ENCODE data around the gene NYAP2.

Gene NYAP2

GRCh38 chr2:225558399-225559071 lies 159.0 kb downstream of the NYAP2 start:
- FAIRE-seq (no peak), DNase-seq (ENCODE audit: low spot score) (no peak)

GRCh38 chr2:225559072-225559415 lies 159.5 kb downstream of the NYAP2 start:
- no peak for FAIRE-seq
- DNase-seq (ENCODE audit: low spot score) = no peak

DNA sequence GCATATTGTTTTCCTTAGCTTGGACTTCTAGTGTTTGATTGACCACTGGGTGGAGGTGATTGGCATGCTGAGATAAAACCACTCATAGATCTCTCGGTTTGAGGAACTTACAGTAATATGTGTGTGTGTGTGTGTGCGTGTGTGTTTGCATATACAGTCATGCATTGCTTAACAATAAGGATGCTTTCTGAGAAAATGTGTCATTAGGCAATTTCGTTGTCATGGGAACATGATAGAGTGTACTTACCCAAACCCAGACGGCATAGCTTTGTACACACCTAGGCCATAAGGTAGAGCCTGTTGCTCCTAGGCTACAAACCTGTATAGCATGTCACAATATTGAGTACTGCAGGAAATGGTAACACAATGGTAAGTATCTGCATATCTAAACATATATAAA lies 167.3 kb downstream of the NYAP2 start:
- FAIRE-seq = no peak

GRCh38 chr2:225569995-225570394 lies 170.5 kb downstream of the NYAP2 start:
- no peak for DNase-seq (ENCODE audit: low spot score)
- no peak for FAIRE-seq

More for the DNA sequence above, 167.3 kb downstream of the NYAP2 start:
- DNase-seq (ENCODE audit: low spot score) = no peak

- FAIRE-seq = no peak
- DNase-seq (ENCODE audit: low spot score) = no peak
Measured at GRCh38 chr2:225573603-225574002, 174.1 kb downstream of the NYAP2 start.

GRCh38 chr2:225574582-225575138 lies 175.2 kb downstream of the NYAP2 start:
- DNase-seq (ENCODE audit: low spot score) (no peak), FAIRE-seq (no peak)

DNA sequence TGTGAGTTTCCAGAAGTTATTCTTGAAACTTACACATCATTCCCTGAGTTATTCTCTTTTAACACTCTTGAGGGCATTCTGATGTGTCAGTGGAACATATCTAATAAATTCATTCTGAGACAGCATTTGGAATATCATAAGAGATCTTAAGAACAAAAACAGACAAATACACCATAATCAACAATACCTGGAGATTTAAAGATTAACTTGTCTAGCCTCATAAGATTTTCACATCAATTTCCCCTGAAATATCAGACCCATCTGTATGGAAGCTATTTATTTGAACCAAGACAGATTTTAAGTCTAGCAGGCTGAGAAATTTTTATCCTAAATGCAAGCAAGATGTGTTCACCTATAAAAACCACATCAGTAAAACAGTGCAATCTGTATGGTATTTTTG lies 181.6 kb downstream of the NYAP2 start:
- DNase-seq (ENCODE audit: low spot score) (no peak), FAIRE-seq (no peak)

DNA sequence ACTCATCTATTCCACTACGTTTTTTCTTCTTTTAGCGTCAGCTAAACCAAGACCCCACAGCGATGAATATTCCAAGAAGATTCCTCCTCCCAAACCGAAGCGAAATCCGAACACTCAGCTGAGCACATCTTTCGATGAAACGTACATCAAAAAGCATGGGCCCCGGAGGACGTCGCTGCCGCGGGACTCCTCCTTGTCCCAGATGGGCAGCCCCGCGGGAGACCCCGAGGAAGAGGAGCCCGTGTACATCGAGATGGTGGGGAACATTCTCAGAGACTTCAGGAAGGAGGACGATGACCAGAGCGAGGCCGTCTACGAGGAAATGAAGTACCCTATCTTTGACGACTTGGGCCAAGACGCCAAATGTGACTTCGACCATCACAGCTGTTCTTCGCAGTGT lies 182.4 kb downstream of the NYAP2 start:
- no peak for DNase-seq (ENCODE audit: low spot score)
- FAIRE-seq = no peak

GRCh38 chr2:225582355-225583116 lies 183.0 kb downstream of the NYAP2 start:
- FAIRE-seq (no peak), DNase-seq (ENCODE audit: low spot score) (no peak)

GRCh38 chr2:225584796-225585195 lies 185.3 kb downstream of the NYAP2 start:
- DNase-seq (ENCODE audit: low spot score) (no peak), FAIRE-seq (no peak)

GRCh38 chr2:225590932-225591331 lies 191.4 kb downstream of the NYAP2 start:
- DNase-seq (ENCODE audit: low spot score) (no peak), FAIRE-seq (no peak)

DNA sequence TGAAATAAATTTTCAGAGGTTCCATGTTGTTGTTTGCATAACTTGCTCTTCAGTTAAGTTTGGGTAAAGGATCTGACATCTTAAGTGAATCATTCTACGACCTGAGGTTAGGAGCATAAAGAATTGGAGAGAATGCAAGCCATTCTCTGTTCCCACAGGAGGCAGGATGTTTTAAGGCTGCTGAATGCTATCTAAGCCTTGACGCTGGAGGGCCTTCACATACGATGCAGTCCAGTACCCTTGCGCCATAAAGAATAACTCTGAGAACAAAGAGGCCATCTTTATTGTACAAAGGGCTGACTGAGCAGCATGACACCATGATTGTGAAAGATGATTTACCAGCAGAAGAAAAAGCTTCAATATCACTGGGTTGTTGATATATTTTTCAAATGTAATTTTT lies 198.4 kb downstream of the NYAP2 start:
- no peak for FAIRE-seq

DNA sequence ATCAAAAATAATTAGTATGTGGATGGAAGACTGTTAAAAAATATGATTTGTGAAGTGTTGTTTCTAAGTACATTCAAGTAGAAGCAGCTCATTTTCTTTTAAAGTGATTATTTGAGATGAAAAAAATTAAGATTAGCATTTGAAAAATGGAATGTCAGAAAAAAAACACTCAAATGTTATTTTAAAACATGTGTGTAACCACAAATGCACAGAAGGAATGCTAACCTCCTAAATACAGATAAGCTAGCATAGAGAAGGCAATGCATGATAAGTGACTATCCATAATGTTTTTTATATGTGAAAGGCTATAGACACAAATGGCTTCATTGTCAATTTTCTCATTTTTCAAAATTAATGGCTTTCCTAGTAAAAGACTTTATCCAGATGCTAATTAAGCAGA lies 198.9 kb downstream of the NYAP2 start:
- no peak for DNase-seq (ENCODE audit: low spot score)
- FAIRE-seq = no peak

More for the DNA sequence above, 198.4 kb downstream of the NYAP2 start:
- no peak for DNase-seq (ENCODE audit: low spot score)

DNA sequence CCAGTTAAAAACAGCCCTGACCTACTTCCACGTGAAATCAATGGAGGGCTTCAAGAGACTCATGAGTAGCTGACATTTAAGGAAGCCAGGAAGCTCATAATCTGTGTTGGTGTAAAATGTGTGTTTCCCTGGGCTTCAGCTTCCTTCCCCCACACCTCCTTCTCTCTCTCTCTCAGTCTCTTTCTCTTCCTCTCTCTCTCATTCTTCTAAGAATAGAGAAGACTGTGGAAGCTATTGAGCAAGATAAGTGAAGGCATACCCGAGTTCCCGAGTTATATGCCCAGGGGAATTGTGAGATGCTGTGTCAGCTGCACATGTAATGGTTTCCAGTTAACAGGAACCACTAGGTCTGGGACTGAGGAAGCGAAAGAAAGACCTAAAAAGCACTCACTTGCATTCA lies 199.4 kb downstream of the NYAP2 start:
- FAIRE-seq = no peak

DNA sequence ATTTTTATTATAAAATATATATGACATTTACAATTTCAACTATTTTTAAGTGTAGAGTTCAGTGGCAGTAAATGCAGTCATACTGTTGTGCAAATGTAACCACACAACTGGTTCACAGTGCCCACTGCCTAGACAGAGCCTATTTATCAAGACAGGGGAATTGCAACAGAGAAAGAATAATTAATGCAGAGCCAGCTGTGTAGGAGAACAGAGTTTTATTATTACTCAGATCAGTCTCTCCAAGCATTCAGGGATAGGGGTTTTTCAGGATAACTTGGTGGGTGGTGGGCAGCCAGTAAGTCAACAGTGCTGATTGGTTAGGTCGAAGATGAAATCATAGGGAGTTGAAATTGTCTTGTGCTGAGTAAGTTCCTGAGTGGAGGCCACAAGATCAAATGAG lies 200.3 kb downstream of the NYAP2 start:
- FAIRE-seq = no peak
- no peak for DNase-seq (ENCODE audit: low spot score)

More for the DNA sequence above, 199.4 kb downstream of the NYAP2 start:
- DNase-seq (ENCODE audit: low spot score) = no peak

- DNase-seq (ENCODE audit: low spot score) = no peak
- FAIRE-seq = no peak
Measured at GRCh38 chr2:225600444-225600843, 200.9 kb downstream of the NYAP2 start.

DNA sequence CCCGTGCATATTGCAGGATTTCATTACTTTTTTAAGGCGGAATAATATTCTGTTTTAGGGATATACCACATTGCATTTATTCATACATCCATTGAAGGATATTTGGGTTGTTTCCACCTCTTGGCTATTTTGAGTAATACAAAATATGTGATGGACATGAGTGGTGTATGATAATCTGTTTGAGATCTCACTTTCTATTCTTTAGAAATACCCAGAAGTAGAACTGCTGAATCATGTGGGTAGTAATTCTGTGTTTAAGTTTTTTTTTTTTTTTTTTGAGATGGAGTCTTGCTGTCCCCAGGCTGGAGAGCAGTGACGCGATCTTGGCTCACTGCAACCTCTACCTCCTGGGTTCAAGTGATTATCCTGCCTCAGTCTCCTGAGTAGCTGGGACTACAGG lies 201.4 kb downstream of the NYAP2 start:
- DNase-seq (ENCODE audit: low spot score) = no peak
- FAIRE-seq = no peak

GRCh38 chr2:225602205-225602604 lies 202.7 kb downstream of the NYAP2 start:
- DNase-seq (ENCODE audit: low spot score) (no peak), FAIRE-seq (no peak)

- FAIRE-seq = no peak
- no peak for DNase-seq (ENCODE audit: low spot score)
Measured at GRCh38 chr2:225608136-225608535, 208.6 kb downstream of the NYAP2 start.

- FAIRE-seq = no peak
- no peak for DNase-seq (ENCODE audit: low spot score)
Measured at GRCh38 chr2:225612636-225613035, 213.1 kb downstream of the NYAP2 start.

- DNase-seq (ENCODE audit: low spot score) (no peak), FAIRE-seq (no peak)
Measured at GRCh38 chr2:225614915-225615314, 215.4 kb downstream of the NYAP2 start.

- FAIRE-seq (no peak), DNase-seq (ENCODE audit: low spot score) (no peak)
Measured at GRCh38 chr2:225615514-225615913, 216.0 kb downstream of the NYAP2 start.

DNA sequence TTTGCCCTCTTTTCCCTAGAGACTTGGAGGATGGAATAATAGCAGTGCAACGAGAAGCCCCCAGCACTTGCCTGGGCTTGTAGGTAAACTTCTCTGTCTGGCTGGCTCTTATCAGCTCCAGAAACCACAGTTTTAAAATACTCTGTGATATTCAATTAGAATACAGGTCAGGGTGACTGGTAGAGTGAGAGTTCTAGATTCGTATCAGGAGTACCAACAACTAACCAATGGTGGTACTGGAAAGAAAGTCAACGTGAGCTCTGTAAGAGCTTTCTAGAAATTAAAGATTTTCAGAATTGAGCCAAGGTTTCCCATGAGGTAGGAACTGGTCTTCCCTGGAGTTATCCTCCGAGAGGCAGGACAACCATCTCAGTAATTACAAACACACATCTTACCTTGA lies 216.9 kb downstream of the NYAP2 start:
- FAIRE-seq (no peak), DNase-seq (ENCODE audit: low spot score) (no peak)

All from RCC 7860 (cell line).